GM12873 (cell line): ENCODE measurements around the gene GAS2L1.

Experiments used
- TF ChIP-seq, protein P1 (sequence below): IDR thresholded peaks from 2 replicates; pipeline ENCODE4 v1.5.1; 2012; ENCODE audit warnings: low read depth, mild to moderate bottlenecking, moderate library complexity, low read length, control low read depth; ENCODE audit not compliant: insufficient read depth; ENCODE audit errors: missing control alignments

The GAS2L1 gene

DNA sequence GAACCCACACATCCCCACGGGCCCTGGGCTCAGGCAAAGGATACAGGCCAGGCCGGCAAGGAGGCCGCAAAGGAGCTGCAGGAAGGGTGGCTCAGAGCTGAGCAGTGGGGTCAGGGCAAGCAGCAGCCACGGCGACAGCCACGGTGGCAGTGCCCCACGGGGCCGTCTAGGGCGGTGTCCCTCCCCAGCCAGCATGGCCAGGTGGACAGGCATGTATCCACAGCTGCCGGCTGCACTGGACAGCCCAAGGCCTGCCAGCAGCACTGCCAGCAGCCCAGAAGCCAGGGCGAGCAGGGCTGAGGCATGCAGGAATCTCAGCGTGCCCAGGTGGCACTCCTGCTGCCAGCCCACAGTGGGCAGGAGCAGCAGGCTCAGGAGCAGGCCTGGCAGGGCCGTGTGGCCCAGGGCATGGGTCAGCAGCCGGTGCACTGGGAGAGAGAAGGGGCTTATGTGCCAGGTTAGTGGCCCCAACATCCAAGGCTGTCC, 42.6 kb upstream of the GAS2L1 start:
- TF ChIP-seq, protein P1, sequence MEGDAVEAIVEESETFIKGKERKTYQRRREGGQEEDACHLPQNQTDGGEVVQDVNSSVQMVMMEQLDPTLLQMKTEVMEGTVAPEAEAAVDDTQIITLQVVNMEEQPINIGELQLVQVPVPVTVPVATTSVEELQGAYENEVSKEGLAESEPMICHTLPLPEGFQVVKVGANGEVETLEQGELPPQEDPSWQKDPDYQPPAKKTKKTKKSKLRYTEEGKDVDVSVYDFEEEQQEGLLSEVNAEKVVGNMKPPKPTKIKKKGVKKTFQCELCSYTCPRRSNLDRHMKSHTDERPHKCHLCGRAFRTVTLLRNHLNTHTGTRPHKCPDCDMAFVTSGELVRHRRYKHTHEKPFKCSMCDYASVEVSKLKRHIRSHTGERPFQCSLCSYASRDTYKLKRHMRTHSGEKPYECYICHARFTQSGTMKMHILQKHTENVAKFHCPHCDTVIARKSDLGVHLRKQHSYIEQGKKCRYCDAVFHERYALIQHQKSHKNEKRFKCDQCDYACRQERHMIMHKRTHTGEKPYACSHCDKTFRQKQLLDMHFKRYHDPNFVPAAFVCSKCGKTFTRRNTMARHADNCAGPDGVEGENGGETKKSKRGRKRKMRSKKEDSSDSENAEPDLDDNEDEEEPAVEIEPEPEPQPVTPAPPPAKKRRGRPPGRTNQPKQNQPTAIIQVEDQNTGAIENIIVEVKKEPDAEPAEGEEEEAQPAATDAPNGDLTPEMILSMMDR, result no peak

DNA sequence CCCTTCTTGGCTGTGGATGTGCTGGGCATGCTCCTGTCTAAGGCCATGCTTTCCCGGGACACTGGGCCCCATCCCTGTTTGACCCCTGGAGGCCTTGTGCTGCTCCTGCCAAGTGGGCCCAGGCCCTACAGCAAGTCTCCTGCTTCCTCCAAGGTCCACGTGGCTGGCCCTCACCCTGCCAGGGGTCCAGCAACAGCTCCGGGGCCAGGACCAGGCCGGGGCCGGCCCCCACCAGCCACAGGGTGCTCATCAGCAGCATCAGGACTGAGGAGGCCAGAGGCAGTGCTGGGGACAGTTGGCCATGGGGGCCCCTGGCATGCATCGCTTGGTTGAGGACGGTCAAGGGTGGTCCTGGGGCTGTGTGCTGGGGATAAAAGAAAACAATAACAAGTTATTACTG, 41.1 kb upstream of the GAS2L1 start:
- TF ChIP-seq, protein P1, result no peak

DNA sequence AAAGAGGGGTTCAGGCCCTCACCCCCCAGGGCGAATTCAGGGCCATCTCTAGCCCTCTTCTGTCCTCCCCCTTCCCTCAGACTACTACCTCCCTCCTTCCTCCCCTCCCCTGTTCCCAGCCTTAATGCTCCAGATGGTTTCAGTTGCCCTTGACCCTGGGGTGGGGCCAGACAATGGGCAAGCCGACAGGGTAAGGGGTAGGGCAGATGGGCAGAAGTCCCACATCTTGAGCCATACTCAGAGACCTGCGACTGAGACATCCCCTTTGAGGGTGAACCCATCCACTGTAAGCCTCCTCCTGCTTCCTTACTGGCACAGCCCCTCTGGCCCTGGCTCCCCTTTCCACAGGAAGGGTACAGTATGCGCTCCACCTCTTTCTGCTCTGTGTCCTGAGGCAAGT, 40.5 kb upstream of the GAS2L1 start:
- TF ChIP-seq, protein P1, result no peak

DNA sequence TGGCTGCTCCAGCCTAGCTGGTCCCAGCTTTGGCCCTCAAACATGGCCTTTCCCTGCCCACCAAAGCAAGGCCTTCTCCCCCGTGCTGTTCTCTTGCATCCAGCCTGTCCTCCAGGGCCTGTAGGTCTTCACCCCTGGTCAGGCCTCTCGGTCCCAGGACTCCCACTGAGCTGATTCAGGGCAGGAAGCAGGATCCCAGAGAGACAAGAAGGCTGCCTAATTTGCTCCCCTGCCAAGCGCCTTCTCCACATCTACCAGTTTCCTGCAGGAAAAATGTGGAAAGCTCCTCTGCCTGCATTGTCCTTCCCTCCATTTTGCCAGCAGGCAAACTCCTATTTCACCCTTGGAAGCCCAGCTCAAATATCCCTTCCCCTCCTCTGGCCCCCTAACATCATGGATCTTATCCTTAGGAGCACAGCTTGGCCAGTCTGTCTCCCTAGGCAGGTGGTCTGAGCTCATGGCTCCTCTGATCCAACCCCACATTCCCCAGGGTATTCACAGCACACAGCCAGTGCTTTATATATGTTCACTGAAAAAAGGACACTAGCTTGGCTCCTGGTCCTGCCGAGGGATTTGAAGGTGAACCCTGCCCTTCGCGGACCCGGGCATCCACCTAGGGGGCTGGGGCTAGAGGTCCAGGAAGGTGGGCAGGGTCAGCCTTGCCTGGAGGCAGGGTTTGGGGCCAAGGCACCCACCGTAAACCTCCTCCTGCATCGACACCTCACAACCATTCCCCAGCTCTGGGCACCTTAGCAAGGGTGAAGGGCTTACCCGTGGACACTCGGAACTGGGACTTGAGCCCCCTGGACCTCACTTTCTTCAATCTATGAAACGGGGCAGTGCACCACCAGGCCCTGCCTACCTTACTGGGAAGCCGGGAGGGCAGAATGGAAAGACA, 39.6 kb upstream of the GAS2L1 start:
- TF ChIP-seq, protein P1, result no peak

DNA sequence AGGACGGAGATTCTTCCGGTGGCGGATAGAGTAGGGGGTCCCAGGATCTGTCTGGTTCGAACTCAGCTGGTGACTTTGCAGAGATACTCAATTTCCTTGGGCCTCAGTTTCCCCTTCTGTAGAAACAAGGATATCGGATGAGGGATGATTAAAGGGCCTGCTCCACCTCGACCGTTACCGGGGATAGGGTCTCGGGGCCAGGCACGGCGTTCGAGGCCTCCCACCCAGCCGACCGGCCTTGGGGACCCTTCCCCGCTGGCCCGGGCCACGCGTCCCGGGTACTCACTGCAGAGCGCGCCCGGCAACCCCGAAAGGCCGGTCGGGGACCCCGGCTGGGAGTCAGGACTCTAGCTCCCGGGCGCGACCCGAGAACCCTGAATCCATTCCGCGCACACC, 39.0 kb upstream of the GAS2L1 start:
- TF ChIP-seq, protein P1, result no peak

DNA sequence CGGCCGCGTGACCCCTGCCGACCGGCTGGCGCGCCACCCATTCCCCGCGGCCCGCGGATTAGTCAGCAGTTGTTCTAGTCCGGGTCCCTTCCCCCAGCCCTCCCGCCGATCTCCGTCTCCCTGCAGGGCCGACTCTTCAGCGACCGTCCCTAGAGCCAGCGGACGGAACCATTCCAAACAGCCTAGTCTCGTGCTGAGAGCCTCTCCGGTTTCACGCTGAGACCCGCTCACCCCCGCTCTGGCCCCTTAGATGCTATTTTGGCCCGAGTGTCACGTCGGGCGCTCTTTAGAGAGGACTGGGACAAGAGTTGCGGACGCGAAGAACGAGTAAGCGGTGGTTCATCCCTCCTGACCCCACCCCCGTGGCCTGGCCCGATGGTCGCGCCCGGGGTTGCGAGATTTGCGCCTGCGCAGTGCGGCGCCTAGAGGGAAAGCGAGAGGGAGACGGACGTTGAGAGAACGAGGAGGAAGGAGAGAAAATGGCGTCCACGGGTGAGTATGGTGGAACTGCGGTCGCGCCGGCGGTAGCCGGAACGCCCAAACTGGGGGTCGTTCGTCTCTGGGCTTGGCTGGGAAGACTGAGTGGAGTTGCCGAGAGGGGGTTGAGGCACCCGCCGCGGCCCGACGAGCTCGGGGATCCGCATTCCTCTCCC, 38.5 kb upstream of the GAS2L1 start, which contains the start of the genes EWSR1 and RHBDD3:
Gene EWSR1, plus strand, starts transcription at position 411 of the 653 bp plus-strand sequence. Its CDS starts 69 bp downstream, at position 480.
Gene RHBDD3, minus strand, starts transcription at position 124 of the 653 bp plus-strand sequence. CDS start 2,355 bp downstream, outside the sequence.
- TF ChIP-seq, protein P1, result no peak
